Measurements from ENCODE around the gene TSHZ3. TPM values are rescaled to one million over a fixed set of nuclear protein-coding genes. Genes with fewer than 3 reads are reported as not detected.

The TSHZ3 gene
- total RNA-seq, 1 experiment from 2014 or later: 5.4 TPM

GRCh38 chr19:31313291-31314030 is 35.8 kb downstream of the TSHZ3 start:
- DNase-seq (ENCODE audit: low spot score): no peak

- DNase-seq (ENCODE audit: low spot score): no peak
Observed at GRCh38 chr19:31312677-31313244, 36.5 kb downstream of the TSHZ3 start.

GRCh38 chr19:31312009-31312676 is 37.1 kb downstream of the TSHZ3 start:
- DNase-seq (ENCODE audit: low spot score): peak; percentile 31

- DNase-seq (ENCODE audit: low spot score): no peak
Observed at GRCh38 chr19:31310432-31311133, 38.7 kb downstream of the TSHZ3 start.

DNA sequence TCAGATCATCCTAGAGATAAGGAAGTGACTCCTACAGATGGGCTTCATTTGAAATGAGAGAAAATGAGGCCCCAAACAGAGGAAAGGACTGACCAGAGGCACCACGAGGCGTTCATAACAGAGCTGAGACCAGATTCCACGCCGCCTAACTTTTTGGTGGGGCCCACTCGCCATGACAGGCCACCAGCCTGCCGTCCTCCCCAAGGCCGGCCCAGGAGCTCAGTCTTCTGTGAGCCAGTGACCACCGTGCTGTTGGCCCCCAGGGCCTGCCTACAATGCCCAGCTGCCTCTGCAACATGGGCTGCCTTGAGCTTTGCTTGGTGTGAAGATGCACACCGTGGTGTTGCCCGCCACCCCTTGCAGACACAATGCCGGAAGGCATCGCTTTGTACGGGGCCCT is 40.5 kb downstream of the TSHZ3 start:
- DNase-seq (ENCODE audit: low spot score): no peak

DNA sequence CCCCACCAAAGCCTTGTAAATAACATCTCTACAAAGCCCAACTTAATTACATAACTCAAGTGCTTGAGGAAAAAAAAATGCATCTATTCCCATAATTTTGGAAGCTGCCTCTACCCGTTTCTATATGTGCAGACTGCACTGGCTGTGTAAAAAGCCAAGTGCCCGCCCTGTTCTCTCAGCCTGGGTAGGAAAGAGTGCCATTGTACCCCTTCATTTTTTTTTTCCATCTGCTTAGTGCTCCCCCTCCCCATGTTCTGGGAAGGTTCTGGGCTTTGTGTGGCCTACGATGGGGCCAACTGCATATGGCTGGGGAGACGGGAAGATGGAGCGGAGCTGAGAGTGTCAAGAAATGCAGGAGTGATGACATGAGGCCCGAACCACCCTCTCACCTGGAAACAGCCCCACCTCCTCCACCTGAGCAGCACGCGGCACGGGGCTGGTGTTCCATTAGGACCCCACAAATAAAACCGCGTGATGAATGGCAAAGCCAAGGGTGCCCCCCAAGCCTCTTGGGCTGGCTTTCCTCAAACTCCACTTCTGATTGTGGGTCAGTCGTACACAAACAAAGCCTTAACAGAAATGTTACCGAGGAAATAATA is 42.1 kb downstream of the TSHZ3 start:
- no peak for DNase-seq (ENCODE audit: low spot score)

GRCh38 chr19:31306006-31306753 is 43.1 kb downstream of the TSHZ3 start:
- no peak for DNase-seq (ENCODE audit: low spot score)

GRCh38 chr19:31304831-31305312 is 44.4 kb downstream of the TSHZ3 start:
- no peak for DNase-seq (ENCODE audit: low spot score)

DNA sequence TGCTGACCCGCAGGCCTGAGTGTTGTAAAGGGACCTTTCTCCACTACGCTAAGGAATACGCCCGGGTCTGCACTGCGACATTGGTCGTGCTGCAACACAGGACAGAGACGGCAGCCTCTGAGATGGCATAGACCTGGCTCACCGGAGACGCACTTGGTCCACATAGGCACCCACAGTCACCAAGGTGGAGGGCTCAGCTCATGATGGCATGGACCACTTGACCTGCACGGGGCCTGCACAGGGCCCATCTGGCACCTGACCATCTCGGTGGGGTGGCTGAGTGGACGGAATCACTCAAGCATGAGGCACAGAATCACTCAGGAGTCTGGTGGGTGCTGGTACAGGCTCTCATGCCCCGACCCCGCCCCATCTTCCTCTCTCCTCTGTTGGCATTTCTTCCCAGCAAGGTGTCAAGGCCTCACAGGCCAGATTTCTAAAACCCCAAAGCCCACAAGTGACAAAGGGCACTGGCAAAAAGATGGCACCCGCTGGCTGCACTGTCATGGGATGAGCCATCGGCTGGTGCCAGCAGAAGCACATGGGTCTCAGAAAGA is 45.9 kb downstream of the TSHZ3 start:
- DNase-seq (ENCODE audit: low spot score): no peak

- DNase-seq (ENCODE audit: low spot score): no peak
Observed at GRCh38 chr19:31301306-31301980, 47.8 kb downstream of the TSHZ3 start.

GRCh38 chr19:31300422-31300821 is 48.8 kb downstream of the TSHZ3 start:
- no peak for DNase-seq (ENCODE audit: low spot score)

DNA sequence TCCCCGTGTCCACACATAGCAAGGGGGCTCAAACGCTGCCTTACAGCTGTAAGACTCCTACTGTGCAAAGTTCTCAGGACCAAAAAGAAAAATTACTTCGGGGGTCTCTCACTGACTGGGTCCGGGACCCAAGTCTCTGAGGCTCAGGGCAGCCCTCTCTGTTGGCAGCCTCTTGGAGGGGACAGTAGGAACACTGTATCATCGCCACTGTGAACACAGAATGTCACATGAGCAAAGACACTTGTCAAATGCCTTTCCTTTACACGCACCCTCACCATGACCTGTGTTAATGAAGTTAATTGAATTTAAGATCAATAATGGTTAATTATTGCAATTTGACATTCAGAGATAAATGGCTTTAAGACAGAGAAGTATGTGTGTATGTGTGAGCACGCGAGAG is 49.6 kb downstream of the TSHZ3 start:
- DNase-seq (ENCODE audit: low spot score): no peak

- DNase-seq (ENCODE audit: low spot score): no peak
Observed at GRCh38 chr19:31297991-31298390, 51.2 kb downstream of the TSHZ3 start.

GRCh38 chr19:31296741-31297390 is 52.4 kb downstream of the TSHZ3 start:
- no peak for DNase-seq (ENCODE audit: low spot score)

- no peak for DNase-seq (ENCODE audit: low spot score)
Observed at GRCh38 chr19:31294189-31294588, 55.0 kb downstream of the TSHZ3 start.

GRCh38 chr19:31292639-31293185 is 56.5 kb downstream of the TSHZ3 start:
- DNase-seq (ENCODE audit: low spot score): no peak

GRCh38 chr19:31290931-31291590 is 58.2 kb downstream of the TSHZ3 start:
- DNase-seq (ENCODE audit: low spot score): no peak

DNA sequence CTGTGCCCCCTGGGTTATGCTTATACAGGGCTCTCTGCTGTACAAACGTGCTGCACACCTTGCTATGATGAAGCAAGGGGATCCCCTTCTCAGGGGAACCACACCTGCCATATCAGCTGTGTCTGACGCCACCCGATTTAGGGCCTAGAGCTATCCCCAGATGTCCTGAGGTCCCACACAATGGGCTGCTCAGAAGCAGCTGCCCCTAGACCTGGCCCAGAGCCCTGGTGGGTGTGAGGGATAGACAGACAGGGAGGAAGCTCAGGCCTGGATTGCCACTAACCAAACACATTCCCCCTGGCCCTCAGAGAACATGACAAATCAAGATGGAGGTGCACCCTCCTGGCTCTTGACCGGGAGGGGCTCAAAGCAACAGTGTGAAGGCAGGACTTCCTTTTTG is 59.3 kb downstream of the TSHZ3 start:
- DNase-seq (ENCODE audit: low spot score): no peak

GRCh38 chr19:31289381-31289880 is 59.8 kb downstream of the TSHZ3 start:
- no peak for DNase-seq (ENCODE audit: low spot score)
